SK-N-MC (cell line): ENCODE data around the gene FEM1A.
"Not testable (repeated sequence)": the region's sequence is repeated elsewhere in the genome, so short reads cannot be mapped to it uniquely, and the experiment has no call there.

ENCODE experiments used
- EZH2 ChIP-seq: fragments of 200-600 bp; sonication (generic); IDR thresholded peaks from one replicate; pipeline ENCODE4 v1.6.1; 2017; ENCODE audit warnings: antibody characterized with exemption
- POLR2AphosphoS5 ChIP-seq: IDR thresholded peaks from 2 replicates; pipeline ENCODE4 v1.6.1; 2012; ENCODE audit warnings: mild to moderate bottlenecking, low read depth, low read length, borderline replicate concordance

- not testable (repeated sequence) for TF ChIP-seq POLR2AphosphoS5, EZH2
These were observed 54.4 kb downstream of the FEM1A start for GRCh38 chr19:4845975-4846374.
